Testis (tissue), 3 donors: ENCODE measurements around the gene MTA1. TPM values are rescaled to one million over a fixed set of nuclear protein-coding genes. Genes with fewer than 3 reads are reported as not detected.
A peak's percentile ranks its signal among the peaks of the same experiment; 100 is the strongest.

Experiments used
- DNase-seq: peaks from one replicate; pipeline ENCODE4 v3.0.0-alpha.2; 2019
- H3K27ac ChIP-seq, 2 donors: fragments of 200-600 bp; sonication (generic); one replicate each; pipeline ENCODE4 v1.5.1; 2019
- H3K27me3 ChIP-seq: fragments of 200-600 bp; sonication (generic); one replicate; pipeline ENCODE4 v1.5.1; 2019
- H3K36me3 ChIP-seq: fragments of 200-600 bp; sonication (generic); one replicate; pipeline ENCODE4 v1.5.1; 2017; ENCODE audit warnings: low read depth; ENCODE audit errors: missing control alignments
- H3K4me1 ChIP-seq: fragments of 200-600 bp; sonication (generic); one replicate; pipeline ENCODE4 v1.5.1; 2019
- H3K4me3 ChIP-seq, 2 donors: fragments of 200-600 bp; sonication (generic); one replicate each; pipeline ENCODE4 v1.5.1; 2017 to 2019
- H3K9me3 ChIP-seq: fragments of 200-600 bp; sonication (generic); one replicate; pipeline ENCODE4 v1.5.1; 2017
- CTCF ChIP-seq, 3 experiments: fragments of 450-650 bp in 2 of 3; fragments of 200-600 bp in 1 of 3; sonication (generic) in 1 of 3; IDR thresholded peaks; one replicate each; pipeline ENCODE4 v1.5.1; 2016 to 2019; ENCODE audit warnings: antibody characterized with exemption in 3 of 3, mild to moderate bottlenecking in 2 of 3, moderate library complexity in 1 of 3
- POLR2A ChIP-seq: fragments of 450-650 bp; IDR thresholded peaks from one replicate; pipeline ENCODE4 v1.6.1; 2017; ENCODE audit warnings: antibody characterized with exemption, mild to moderate bottlenecking, moderate library complexity
- WGBS, 2 donors: methylation state at CpG; one replicate each; pipeline ENCODE4 v1.1.5; 2018; 5-methylcytosine and 5-hydroxymethylcytosine counted together
- intact Hi-C: fragments of 100-400 bp; cut with DNase I; formaldehyde crosslinking; loops from one replicate; pipeline ENCODE4 v1.15.1; 2023; ENCODE audit warnings: low total_unique reads
- polyA plus RNA-seq: library from polyadenylated mRNA; stranded (reverse); fragments of 350-450 nt; fragmentation: Illumina TruSeq; extraction: RNeasy Lipid Tissue Mini Kit (QIAGEN cat#74804); gene quantifications from one replicate; pipeline ENCODE4 v1.2.3, GENCODE V29; 2014; ENCODE audit warnings: low read depth, low replicate concordance; ENCODE audit not compliant: insufficient read depth
- total RNA-seq, 2 donors: library from RNA; depleted of rRNA; stranded (reverse); fragments of >200 nt; gene quantifications; one replicate each; pipeline ENCODE4 v1.2.3, GENCODE V29; 2016

MTA1 gene
- total and polyA plus RNA-seq, 3 donors from 2014 or later: 118 to 135 (median 120) TPM

- H3K4me1 ChIP-seq: no peaks in the 10 kb centered on the region
- H3K27ac ChIP-seq: peak overlapping the region in 1 of 2 donors; percentile 2
- 64 to 88% methylated on average over 8 to 27 of the region's 27 CpGs for WGBS, 2 donors
- no peak for DNase-seq
- no peaks in the 10 kb centered on the region for H3K36me3 ChIP-seq
- intact Hi-C loops: no loop called here
- H3K4me3 ChIP-seq: no peak overlapping the region
- TF ChIP-seq CTCF (IDR thresholded peaks at IDR 0.05) (no peak), POLR2A (no peak)
- H3K9me3 ChIP-seq: no peaks in the 10 kb centered on the region
- H3K27me3 ChIP-seq: no peaks in the 10 kb centered on the region
Observed at GRCh38 chr14:105389976-105390848, 29.4 kb upstream of the MTA1 start.

- WGBS, 2 donors: 92 to 95% methylated on average over 8 to 24 of the region's 24 CpGs
- no peak overlapping the region for H3K4me3 ChIP-seq
- DNase-seq: no peak
- H3K9me3 ChIP-seq: no peaks in the 10 kb centered on the region
- H3K27ac ChIP-seq: no peak overlapping the region
- no peaks in the 10 kb centered on the region for H3K36me3 ChIP-seq
- no peaks in the 10 kb centered on the region for H3K27me3 ChIP-seq
- intact Hi-C loops: no loop called here
- H3K4me1 ChIP-seq: no peaks in the 10 kb centered on the region
- TF ChIP-seq POLR2A: no peak
- TF ChIP-seq CTCF (IDR thresholded peaks at IDR 0.05): no peak
Observed at GRCh38 chr14:105390849-105391500, 28.7 kb upstream of the MTA1 start.

GRCh38 chr14:105391541-105391940 is 28.1 kb upstream of the MTA1 start:
- H3K27ac ChIP-seq: no peak overlapping the region
- H3K9me3 ChIP-seq: no peaks in the 10 kb centered on the region
- no peak overlapping the region for H3K4me3 ChIP-seq
- no peaks in the 10 kb centered on the region for H3K4me1 ChIP-seq
- WGBS, 2 donors: 82 to 91% methylated on average over 13 to 16 of the region's 23 CpGs
- TF ChIP-seq CTCF (IDR thresholded peaks at IDR 0.05): no peak
- TF ChIP-seq POLR2A: no peak
- no peak for DNase-seq
- no peaks in the 10 kb centered on the region for H3K27me3 ChIP-seq
- intact Hi-C loops: no loop called here
- no peaks in the 10 kb centered on the region for H3K36me3 ChIP-seq

GRCh38 chr14:105392131-105393090 is 27.2 kb upstream of the MTA1 start:
- intact Hi-C loops: no loop called here
- no peak for TF ChIP-seq POLR2A
- no peak for DNase-seq
- 92 to 93% methylated on average over 26 to 32 of the region's 40 CpGs for WGBS, 2 donors
- Histone ChIP-seq H3K27me3 (no peaks in the 10 kb centered on the region), H3K27ac (no peak overlapping the region), H3K4me1 (no peaks in the 10 kb centered on the region), H3K36me3 (no peaks in the 10 kb centered on the region), H3K4me3 (no peak overlapping the region), H3K9me3 (no peaks in the 10 kb centered on the region)

GRCh38 chr14:105393151-105393550 is 26.5 kb upstream of the MTA1 start:
- H3K9me3 ChIP-seq: no peaks in the 10 kb centered on the region
- DNase-seq: no peak
- TF ChIP-seq POLR2A: no peak
- TF ChIP-seq CTCF (IDR thresholded peaks at IDR 0.05): no peak
- H3K27ac ChIP-seq: no peak overlapping the region
- H3K27me3 ChIP-seq: no peaks in the 10 kb centered on the region
- H3K36me3 ChIP-seq: no peaks in the 10 kb centered on the region
- H3K4me1 ChIP-seq: peaks cover 4% of the 10 kb centered on the region
- H3K4me3 ChIP-seq: no peak overlapping the region
- WGBS, 2 donors: 88 to 92% methylated on average over 10 to 14 of the region's 14 CpGs
- intact Hi-C loops: no loop called here
